HCT116 (cell line): ENCODE results near the gene SBSN. TPM values are rescaled to one million over a fixed set of nuclear protein-coding genes. Genes with fewer than 3 reads are reported as not detected.

Source experiments
- EZH2 ChIP-seq: fragments of 200-600 bp; sonication (generic); IDR thresholded peaks from 2 replicates; pipeline ENCODE4 v1.6.1; 2017; ENCODE audit warnings: antibody characterized with exemption, mixed run types
- EZH2phosphoT487 ChIP-seq: fragments of 200-600 bp; IDR thresholded peaks from 2 replicates; pipeline ENCODE4 v1.6.1; 2018; ENCODE audit warnings: antibody characterized with exemption, borderline replicate concordance
- FOSL1 ChIP-seq: IDR thresholded peaks from 2 replicates; pipeline ENCODE4 v1.6.1; 2012; ENCODE audit warnings: low read depth
- POLR2AphosphoS5 ChIP-seq: IDR thresholded peaks from 2 replicates; pipeline ENCODE4 v1.6.1; 2011; ENCODE audit warnings: mild to moderate bottlenecking, low read depth, low read length, moderate library complexity
- SIN3A ChIP-seq: IDR thresholded peaks from 2 replicates; pipeline ENCODE4 v1.6.1; 2012; ENCODE audit warnings: low read depth
- SRF ChIP-seq: IDR thresholded peaks from 2 replicates; pipeline ENCODE4 v1.6.1; 2012; ENCODE audit warnings: low read depth
- TCF7L2 ChIP-seq: IDR thresholded peaks from 2 replicates; pipeline ENCODE4 v1.7.0; 2011; ENCODE audit warnings: borderline replicate concordance, inconsistent platforms; ENCODE audit not compliant: insufficient read depth, insufficient read length; ENCODE audit errors: extremely low read depth
- YY1 ChIP-seq: IDR thresholded peaks from 2 replicates; pipeline ENCODE4 v1.6.1; 2011; ENCODE audit warnings: low read length, low read depth, moderate library complexity, mild to moderate bottlenecking; ENCODE audit not compliant: insufficient replicate concordance; ENCODE audit errors: extremely low read depth
- ZFX ChIP-seq: fragments of 450-650 bp; IDR thresholded peaks from 2 replicates; pipeline ENCODE4 v1.6.1; 2017
- total RNA-seq: library from RNA; stranded (reverse); gene quantifications from one replicate; pipeline ENCODE4 v1.2.1, GENCODE V29; 2021; ENCODE audit not compliant: unreplicated experiment
- TF ChIP-seq, protein P1 (sequence below): IDR thresholded peaks from 2 replicates; pipeline ENCODE4 v1.6.1; 2012; ENCODE audit warnings: low read depth

SBSN gene
- total RNA-seq, 1 experiment from 2014 or later = 0.66 TPM

DNA sequence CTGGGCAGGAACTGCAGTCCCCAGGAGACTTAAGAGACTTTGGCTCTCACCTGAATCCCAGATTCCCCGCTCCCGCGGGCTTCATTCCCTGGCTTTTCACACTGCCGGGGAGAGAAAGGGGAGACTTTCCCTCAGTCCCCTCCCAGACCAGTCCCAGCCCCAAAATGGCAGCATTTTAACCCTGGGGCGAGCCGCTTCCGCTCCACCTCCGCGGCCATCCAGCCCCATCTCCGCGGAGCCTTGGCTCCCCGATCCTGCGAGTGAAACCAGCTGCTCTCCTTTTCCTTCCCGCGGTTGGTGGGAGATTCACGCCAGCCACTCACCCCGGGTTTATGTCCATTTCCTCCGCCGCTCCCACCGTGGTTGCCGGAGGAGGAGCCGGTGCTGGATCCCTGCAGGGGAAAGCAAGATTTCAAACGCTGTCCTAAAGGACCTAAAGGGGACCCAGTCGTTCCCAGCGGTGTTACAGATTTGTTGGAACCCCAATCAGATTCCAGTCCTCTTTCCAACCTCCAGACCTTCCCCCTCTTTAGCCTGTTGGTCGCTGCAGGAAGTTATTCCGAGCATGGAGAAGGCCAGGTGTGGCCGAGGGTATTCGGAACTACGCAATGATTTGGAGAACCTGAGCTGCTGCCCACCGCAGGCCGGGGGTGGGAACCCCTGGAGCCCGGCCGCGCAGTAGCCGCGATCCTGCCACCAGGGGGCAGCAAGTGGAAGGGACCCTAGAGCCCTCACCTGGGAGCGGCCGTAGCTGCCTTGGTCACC is 18.1 kb downstream of the SBSN start (continued):
- TF ChIP-seq, protein P1, sequence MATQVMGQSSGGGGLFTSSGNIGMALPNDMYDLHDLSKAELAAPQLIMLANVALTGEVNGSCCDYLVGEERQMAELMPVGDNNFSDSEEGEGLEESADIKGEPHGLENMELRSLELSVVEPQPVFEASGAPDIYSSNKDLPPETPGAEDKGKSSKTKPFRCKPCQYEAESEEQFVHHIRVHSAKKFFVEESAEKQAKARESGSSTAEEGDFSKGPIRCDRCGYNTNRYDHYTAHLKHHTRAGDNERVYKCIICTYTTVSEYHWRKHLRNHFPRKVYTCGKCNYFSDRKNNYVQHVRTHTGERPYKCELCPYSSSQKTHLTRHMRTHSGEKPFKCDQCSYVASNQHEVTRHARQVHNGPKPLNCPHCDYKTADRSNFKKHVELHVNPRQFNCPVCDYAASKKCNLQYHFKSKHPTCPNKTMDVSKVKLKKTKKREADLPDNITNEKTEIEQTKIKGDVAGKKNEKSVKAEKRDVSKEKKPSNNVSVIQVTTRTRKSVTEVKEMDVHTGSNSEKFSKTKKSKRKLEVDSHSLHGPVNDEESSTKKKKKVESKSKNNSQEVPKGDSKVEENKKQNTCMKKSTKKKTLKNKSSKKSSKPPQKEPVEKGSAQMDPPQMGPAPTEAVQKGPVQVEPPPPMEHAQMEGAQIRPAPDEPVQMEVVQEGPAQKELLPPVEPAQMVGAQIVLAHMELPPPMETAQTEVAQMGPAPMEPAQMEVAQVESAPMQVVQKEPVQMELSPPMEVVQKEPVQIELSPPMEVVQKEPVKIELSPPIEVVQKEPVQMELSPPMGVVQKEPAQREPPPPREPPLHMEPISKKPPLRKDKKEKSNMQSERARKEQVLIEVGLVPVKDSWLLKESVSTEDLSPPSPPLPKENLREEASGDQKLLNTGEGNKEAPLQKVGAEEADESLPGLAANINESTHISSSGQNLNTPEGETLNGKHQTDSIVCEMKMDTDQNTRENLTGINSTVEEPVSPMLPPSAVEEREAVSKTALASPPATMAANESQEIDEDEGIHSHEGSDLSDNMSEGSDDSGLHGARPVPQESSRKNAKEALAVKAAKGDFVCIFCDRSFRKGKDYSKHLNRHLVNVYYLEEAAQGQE = no peak
- TF ChIP-seq EZH2 (no peak), SRF (no peak), TCF7L2 (no peak), SIN3A (peak; percentile 11; the same call in 1 of the 2 replicates), FOSL1 (no peak), YY1 (peak; percentile 81), POLR2AphosphoS5 (peak; percentile 91), ZFX (peak; percentile 45; the same call in 1 of the 2 replicates), EZH2phosphoT487 (no peak)
